Measurements from ENCODE around the gene GRAMD4. TPM values are rescaled to one million over a fixed set of nuclear protein-coding genes. Genes with fewer than 3 reads are reported as not detected.

GRAMD4 gene
- total RNA-seq, 1 donor from 2014 or later, result 36.8 TPM

DNA sequence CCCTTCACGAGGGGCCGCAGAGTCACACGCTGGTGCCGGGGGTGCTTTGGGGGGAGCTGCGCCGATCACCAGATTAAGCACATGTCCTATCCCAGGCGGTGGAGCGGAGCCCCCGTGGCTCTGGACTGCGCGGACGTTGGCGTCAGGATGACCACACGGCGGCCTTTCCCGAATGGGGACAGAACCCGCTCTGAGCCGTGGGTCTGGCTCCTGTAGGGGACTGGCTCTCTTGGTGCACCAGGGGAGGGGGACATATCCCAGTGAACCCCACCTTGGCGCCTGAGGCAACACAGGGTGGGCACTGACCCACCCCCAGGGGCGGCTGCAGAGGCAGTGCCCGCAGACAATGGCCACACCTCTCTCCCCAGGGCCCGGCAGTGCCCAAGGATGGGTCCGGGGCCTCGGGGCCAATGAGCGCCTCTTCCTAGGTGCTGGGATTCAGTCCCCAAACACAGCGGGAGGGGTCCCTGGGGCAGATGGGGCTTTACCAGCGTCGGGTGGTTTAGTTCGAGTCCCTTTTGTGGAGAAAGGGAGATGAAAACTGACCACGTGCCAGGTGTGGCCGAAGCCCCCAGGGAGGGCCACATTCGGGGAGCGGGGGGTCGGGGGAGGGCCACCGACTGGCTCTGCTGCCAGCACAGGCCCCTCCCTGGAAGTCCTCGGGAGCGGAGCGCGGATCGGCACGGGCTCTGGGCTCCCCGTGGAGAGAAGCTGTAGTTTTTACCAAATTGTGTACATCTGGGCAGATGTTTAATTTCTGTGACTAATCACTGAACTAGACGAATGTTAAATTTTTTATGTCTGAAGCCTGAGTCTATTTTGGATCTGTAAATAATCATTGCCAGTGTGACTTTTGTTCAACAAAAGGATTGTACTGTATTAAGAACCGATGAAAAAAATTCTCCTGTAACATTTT is 58.9 kb downstream of the GRAMD4 start:
- TF ChIP-seq CTCF (conservative IDR thresholded peaks at IDR 0.05; ENCODE audit: low read depth, low read length), result no peak
- H3K4me3 ChIP-seq (ENCODE audit: low read depth, low read length), result no peak overlapping the region
- DNase-seq (ENCODE audit: low read depth), result no peak

DNA sequence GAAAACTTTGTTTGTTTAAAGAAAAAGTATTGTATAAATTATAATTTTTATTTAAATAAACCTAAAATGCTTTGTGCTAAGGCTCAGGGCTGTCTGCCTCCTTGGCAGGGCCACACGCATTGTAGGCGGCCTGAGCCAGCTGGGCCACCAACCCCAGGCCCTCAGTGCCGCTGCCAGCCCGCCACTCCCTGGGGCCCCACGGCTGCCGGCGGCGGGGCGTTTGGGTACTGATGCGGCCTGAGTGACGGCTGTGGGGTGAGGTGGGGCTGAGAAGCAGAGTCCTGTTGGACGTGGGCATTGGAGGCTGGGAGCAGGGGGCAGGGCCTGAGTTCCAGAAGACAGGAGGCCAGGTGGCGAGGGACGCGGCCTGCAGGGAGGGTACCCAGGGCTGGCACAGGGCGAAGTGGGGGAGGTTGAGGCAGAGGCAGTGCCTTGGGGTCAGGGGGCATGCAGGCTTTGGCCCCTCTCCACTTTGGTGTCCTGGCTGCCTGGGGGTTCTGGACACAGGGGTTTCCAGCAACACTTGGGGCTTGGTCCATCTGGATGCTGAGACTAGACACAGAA is 59.6 kb downstream of the GRAMD4 start:
- no peak for TF ChIP-seq CTCF (conservative IDR thresholded peaks at IDR 0.05; ENCODE audit: low read depth, low read length)
- DNase-seq (ENCODE audit: low read depth), result no peak
- H3K4me3 ChIP-seq (ENCODE audit: low read depth, low read length), result no peak overlapping the region

GRCh38 chr22:46681010-46681409 is 60.8 kb downstream of the GRAMD4 start:
- no peak overlapping the region for H3K4me3 ChIP-seq (ENCODE audit: low read depth, low read length)
- peak; percentile 52 for TF ChIP-seq CTCF (conservative IDR thresholded peaks at IDR 0.05; ENCODE audit: low read depth, low read length)
- no peak for DNase-seq (ENCODE audit: low read depth)

DNA sequence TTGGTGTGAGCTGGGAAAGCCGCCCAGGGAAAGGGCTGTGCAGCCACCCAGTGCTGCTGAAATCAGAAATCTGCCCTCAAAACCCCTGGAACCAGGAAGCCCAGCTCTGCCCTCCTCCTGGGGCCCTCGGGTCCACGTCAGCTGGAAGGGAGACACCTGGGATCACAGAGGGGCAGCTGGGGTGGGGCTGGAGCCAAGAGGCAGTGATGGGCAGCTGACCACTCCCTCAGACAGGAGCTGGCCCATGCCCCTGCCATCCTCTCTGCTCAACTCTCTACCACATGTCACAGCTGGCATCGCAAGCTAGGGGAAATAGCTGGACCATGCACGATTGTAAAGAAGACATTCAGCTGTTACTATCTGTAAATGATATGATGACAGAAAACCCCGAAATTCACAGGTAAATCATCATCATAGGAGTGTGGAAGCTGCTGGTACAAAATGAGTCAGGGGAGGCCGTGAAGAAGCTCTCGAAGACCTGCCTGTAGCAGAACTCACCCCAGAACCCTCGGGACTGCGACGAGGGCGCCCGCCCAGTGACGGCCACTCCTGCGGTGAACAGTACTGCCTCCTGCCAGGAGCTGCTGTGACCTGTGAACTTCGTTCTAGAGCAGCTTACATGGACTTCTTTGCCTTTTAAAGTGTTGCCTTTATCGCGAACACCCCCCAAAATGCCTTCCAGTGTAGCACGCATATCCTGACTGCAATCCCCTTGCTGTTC is 62.0 kb downstream of the GRAMD4 start:
- no peak for DNase-seq (ENCODE audit: low read depth)
- H3K4me3 ChIP-seq (ENCODE audit: low read depth, low read length), result no peak overlapping the region
- no peak for TF ChIP-seq CTCF (conservative IDR thresholded peaks at IDR 0.05; ENCODE audit: low read depth, low read length)

DNA sequence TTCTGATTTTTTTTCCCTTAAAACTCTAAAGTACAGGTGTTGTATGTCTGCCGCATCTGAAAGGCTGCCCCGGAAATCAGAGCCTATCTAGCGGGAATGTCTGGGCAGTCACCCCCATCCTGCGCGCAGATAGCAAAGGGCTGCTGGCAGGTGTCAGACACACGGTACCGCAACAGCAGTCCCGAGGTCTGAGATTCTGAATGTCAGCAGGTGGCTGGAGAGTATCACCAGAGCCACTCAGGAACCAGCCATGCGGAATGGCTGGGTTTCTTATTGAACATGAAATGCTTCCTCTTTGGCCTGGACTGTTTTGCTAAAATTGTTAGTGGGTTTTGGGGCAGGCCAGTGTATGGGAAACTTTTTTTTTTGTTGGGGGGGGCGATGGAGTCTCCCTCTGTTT is 64.5 kb downstream of the GRAMD4 start:
- no peak for TF ChIP-seq CTCF (conservative IDR thresholded peaks at IDR 0.05; ENCODE audit: low read depth, low read length)
- no peak overlapping the region for H3K4me3 ChIP-seq (ENCODE audit: low read depth, low read length)
- no peak for DNase-seq (ENCODE audit: low read depth)

- H3K4me3 ChIP-seq (ENCODE audit: low read depth, low read length), result no peak overlapping the region
- no peak for TF ChIP-seq CTCF (conservative IDR thresholded peaks at IDR 0.05; ENCODE audit: low read depth, low read length)
- no peak for DNase-seq (ENCODE audit: low read depth)
These were observed 66.2 kb downstream of the GRAMD4 start for GRCh38 chr22:46686221-46687047.
